GM12878 (cell line): ENCODE results near the gene SGTA. TPM values are rescaled to one million over a fixed set of nuclear protein-coding genes. Genes with fewer than 3 reads are reported as not detected.

Experiments
- ATAC-seq: fragments of 200-7000 bp; cut with Tn5 transposase; 3 replicates; pipeline ENCODE4 v1.9.1; 2020; ENCODE audit warnings: mild to moderate bottlenecking, moderate library complexity
- BruUV-seq: library from RNA; stranded (reverse); fragments of 400-500 nt; replicated peaks from 2 replicates; lab custom pipeline; 2021; lab: Mats Ljungman, UMichigan
- CTCF ChIA-PET: fragments of 300-600 bp; sonication (Branson Sonifier 250); formaldehyde crosslinking; extraction: SDS; loops from one replicate; lab custom pipeline; 2021; ENCODE audit warnings: inconsistent platforms; lab: Yijun Ruan, JAX
- POLR2A ChIA-PET: fragments of 350-600 bp; formaldehyde crosslinking; extraction: SDS; loops from one replicate; lab custom pipeline; 2021; ENCODE audit warnings: inconsistent platforms; lab: Charles Lee
- RAD21 ChIA-PET: fragments of 300-600 bp; sonication (Branson Sonifier 250); formaldehyde crosslinking; loops from one replicate; lab custom pipeline; 2023; ENCODE audit warnings: antibody characterized with exemption; ENCODE audit not compliant: unreplicated experiment; lab: Charles Lee
- SMC1A ChIA-PET: fragments of 300-600 bp; sonication (Branson Sonifier 250); formaldehyde crosslinking; loops from one replicate; lab custom pipeline; 2023; ENCODE audit not compliant: unreplicated experiment, uncharacterized antibody; lab: Charles Lee
- DNase-seq: peaks from one replicate; pipeline ENCODE4 v3.0.0-alpha.2; 2011; ENCODE audit warnings: low read depth, low spot score
- FAIRE-seq: peaks from 3 replicates; lab custom pipeline; 2011; peaks lifted over from hg19 to GRCh38; lab: Jason Lieb, UNC
- H2AFZ ChIP-seq: 2 replicates; pipeline ENCODE4 v1.6.0; 2011; ENCODE audit warnings: low read depth, low read length, control low read depth; ENCODE audit not compliant: control insufficient read depth
- H3K27ac ChIP-seq: 2 replicates; pipeline ENCODE4 v1.5.1; 2011; ENCODE audit warnings: control low read depth; ENCODE audit not compliant: control insufficient read depth, insufficient read depth
- H3K27me3 ChIP-seq, 2 experiments: replicated peaks in 1 of 2; 2 replicates each; pipeline versions ENCODE4 v1.6.0 to v1.6.1; 2011; ENCODE audit warnings: low read length in 1 of 2; ENCODE audit not compliant: control insufficient read depth in 2 of 2, insufficient read depth in 2 of 2
- H3K36me3 ChIP-seq, 2 experiments: 2 replicates each; pipeline ENCODE4 v1.5.1; 2011; ENCODE audit warnings: low read length in 1 of 2; ENCODE audit not compliant: control insufficient read depth in 2 of 2, insufficient read depth in 2 of 2
- H3K4me1 ChIP-seq: 2 replicates; pipeline ENCODE4 v1.6.1; 2011; ENCODE audit warnings: mild to moderate bottlenecking, low read length, moderate library complexity, mixed read lengths; ENCODE audit not compliant: control insufficient read depth, insufficient read depth
- H3K4me2 ChIP-seq: 2 replicates; pipeline ENCODE4 v1.6.0; 2011; ENCODE audit warnings: control low read depth; ENCODE audit not compliant: control insufficient read depth, insufficient read depth
- H3K4me3 ChIP-seq: fragments of 200-600 bp; sonication (generic); 2 replicates; pipeline ENCODE4 v1.5.1; 2016
- H3K79me2 ChIP-seq: 2 replicates; pipeline ENCODE4 v1.6.0; 2011; ENCODE audit warnings: low read length; ENCODE audit not compliant: control insufficient read depth, insufficient read depth
- H3K9ac ChIP-seq: 2 replicates; pipeline ENCODE4 v1.8.0; 2011; ENCODE audit warnings: low read length, control low read depth, mixed read lengths; ENCODE audit not compliant: control insufficient read depth, insufficient read depth
- H3K9me3 ChIP-seq: replicated peaks from 3 replicates; pipeline ENCODE4 v1.5.1; 2011; ENCODE audit warnings: mild to moderate bottlenecking, low read length; ENCODE audit not compliant: control insufficient read depth, insufficient read depth
- H4K20me1 ChIP-seq: 2 replicates; pipeline ENCODE4 v1.6.0; 2011; ENCODE audit not compliant: control insufficient read depth, insufficient read depth
- BACH1 ChIP-seq: fragments of 450-650 bp; IDR thresholded peaks from 2 replicates; pipeline ENCODE4 v1.6.1; 2017; ENCODE audit warnings: mild to moderate bottlenecking, borderline replicate concordance
- FOXK2 ChIP-seq: fragments of 450-650 bp; IDR thresholded peaks from 2 replicates; pipeline ENCODE4 v1.6.1; 2017; ENCODE audit warnings: mild to moderate bottlenecking, moderate library complexity
- MTA2 ChIP-seq: fragments of 450-650 bp; IDR thresholded peaks from 2 replicates; pipeline ENCODE4 v1.6.1; 2016; ENCODE audit warnings: low read depth, mild to moderate bottlenecking, moderate library complexity
- MYB ChIP-seq: fragments of 150-350 bp; IDR thresholded peaks from 2 replicates; pipeline ENCODE4 v1.6.1; 2014; ENCODE audit warnings: mild to moderate bottlenecking, low read depth, low read length, borderline replicate concordance
- PRDM15 ChIP-seq: fragments of 450-650 bp; formaldehyde crosslinking; IDR thresholded peaks from 2 replicates; pipeline ENCODE4 v1.4.0; 2020; ENCODE audit warnings: mild to moderate bottlenecking, moderate library complexity
- RBBP5 ChIP-seq: fragments of 200-600 bp; sonication (generic); conservative IDR thresholded peaks from 2 replicates; pipeline ENCODE4 v1.6.1; 2016
- SMAD1 ChIP-seq: fragments of 450-650 bp; IDR thresholded peaks from 2 replicates; pipeline ENCODE4 v1.6.1; 2018; ENCODE audit warnings: mild to moderate bottlenecking, low read depth; ENCODE audit not compliant: partially characterized antibody
- SRF ChIP-seq, 2 experiments: IDR thresholded peaks; 2 replicates each; pipeline ENCODE4 v1.6.1; 2011; ENCODE audit warnings: low read depth in 2 of 2, low read length in 2 of 2, mild to moderate bottlenecking in 1 of 2, moderate library complexity in 1 of 2
- TAF1 ChIP-seq: IDR thresholded peaks from 2 replicates; pipeline ENCODE4 v1.6.1; 2011; ENCODE audit warnings: mild to moderate bottlenecking, low read depth, low read length, borderline replicate concordance
- USF1 ChIP-seq: IDR thresholded peaks from 2 replicates; pipeline ENCODE4 v1.6.1; 2011; ENCODE audit warnings: borderline replicate concordance, low read depth, mild to moderate bottlenecking, moderate library complexity, mixed read lengths, low read length; ENCODE audit not compliant: insufficient read depth; ENCODE audit errors: extremely low read length
- WGBS: methylation state at CpG from one replicate; pipeline ENCODE4 v1.1.6; 2016; ENCODE audit warnings: low lambda C conversion rate; ENCODE audit not compliant: insufficient replicate concordance, insufficient coverage; ENCODE audit errors: missing lambda C conversion rate; 5-methylcytosine and 5-hydroxymethylcytosine counted together
- in situ Hi-C: fragments of 300-500 bp; cut with MboI; formaldehyde crosslinking; loops from 9 replicates; pipeline ENCODE4 v1.14.3; 2018; ENCODE audit warnings: mixed read lengths
- intact Hi-C: fragments of 100-400 bp; cut with micrococcal nuclease; formaldehyde crosslinking; loops from one replicate; pipeline ENCODE4 v1.14.2; 2022; ENCODE audit not compliant: unreplicated experiment
- polyA plus RNA-seq, 11 experiments: library from polyadenylated mRNA; depleted of rRNA in 4 of 11; unstranded in 6 of 11; stranded (reverse) in 5 of 11; fragments of >200 nt; fragmentation: Nextera tagmentation in 4 of 11; fragmentation: Illumina TruSeq in 1 of 11; extraction: Ambion mirVana in 4 of 11; extraction: Trizol in 1 of 11; gene quantifications; 1 replicate in 1 of 11; 2 replicates in 10 of 11; pipeline versions ENCODE4 v1.2.1 to v1.2.3, GENCODE V29; 2011 to 2016; ENCODE audit warnings: inconsistent platforms in 2 of 11, missing spikeins in 2 of 11, low read depth in 1 of 11
- total RNA-seq, 4 experiments: library from RNA; depleted of rRNA in 3 of 4; stranded (reverse); fragments of >200 nt in 3 of 4; fragmentation: Illumina TruSeq in 1 of 4; extraction: Trizol in 1 of 4; gene quantifications; 2 replicates each; pipeline versions ENCODE4 v1.2.1 to v1.2.3, GENCODE V29; 2013 to 2021

Gene SGTA
- total and polyA plus RNA-seq, 10 of the 15 experiments (the other 5 are each of a cell fraction or from before 2014, with no cell fraction given) = 2.0 to 102 (median 48.2) TPM

- FAIRE-seq = no peak
- ChIA-PET POLR2A (no interaction called here), SMC1A (interaction anchor here (0.8 to 0.9 kb wide), 2 partner anchors 131 kb away, joined by 3 to 4 read pairs; no protein-coding TSS in a partner anchor), CTCF (interaction anchor here (2.1 kb wide), 1 partner anchor 131 kb away, joined by 5 read pairs; no protein-coding TSS in a partner anchor), RAD21 (no interaction called here)
- TF ChIP-seq SRF (IDR thresholded peaks at IDR 0.05; ENCODE audit: low read depth in 2 of 2, low read length in 2 of 2) (no peak), FOXK2 (no peak), MTA2 (no peak), PRDM15 (CRISPR knock-in tag) (no peak), RBBP5 (no peak), BACH1 (no peak), MYB (no peak), USF1 (no peak), SMAD1 (no peak), TAF1 (no peak)
- Histone ChIP-seq H3K4me1 (peaks cover 16% of the 10 kb centered on the region), H2AFZ (no peak overlapping the region), H3K27me3 (no peaks in the 10 kb centered on the region), H4K20me1 (peaks cover 6% of the 10 kb centered on the region; the same call in 1 of the 2 replicates), H3K79me2 (peaks cover 85% of the 10 kb centered on the region), H3K27ac (no peak overlapping the region), H3K9ac (0 out of 2 replicates have a peak overlapping the region, but pooled peaks have one; percentile 7), H3K36me3 (peaks cover 2 to 4% of the 10 kb centered on the region in 2 experiments; a peak in 2 of 4 replicates), H3K9me3 (no peaks in the 10 kb centered on the region; the same call in 2 of the 3 replicates), H3K4me2 (0 out of 2 replicates have a peak overlapping the region, but pooled peaks have one; percentile 14), H3K4me3 (no peak overlapping the region)
- intact Hi-C loops (no loop called here), in situ Hi-C loops (no loop called here)
- ATAC-seq = no peak
- BruUV-seq = no TSS peak
- no peak for DNase-seq
- WGBS = 84% methylated on average over 14 of the region's 14 CpGs
These were observed 3.8 kb downstream of the SGTA start for GRCh38 chr19:2779121-2779740.
